HEK293T (cell line): Measurements from ENCODE around the gene ZNF285.
A peak's percentile ranks its signal among the peaks of the same experiment; 100 is the strongest.

Experiments
- CTCF ChIA-PET: fragments of 350-600 bp; formaldehyde crosslinking; extraction: SDS; loops from one replicate; lab custom pipeline; 2021; ENCODE audit warnings: antibody characterized with exemption, inconsistent platforms; lab: Yijun Ruan, JAX
- POLR2A ChIA-PET: fragments of 350-600 bp; formaldehyde crosslinking; extraction: SDS; loops from one replicate; lab custom pipeline; 2020; ENCODE audit warnings: antibody characterized with exemption, inconsistent platforms; lab: Yijun Ruan, JAX
- DNase-seq: peaks from one replicate; pipeline ENCODE4 v3.0.0; 2012; ENCODE audit warnings: mixed read lengths; ENCODE audit errors: extremely low spot score
- ARNT ChIP-seq: fragments of 450-650 bp; IDR thresholded peaks from 2 replicates; pipeline ENCODE4 v1.6.1; 2017; ENCODE audit warnings: mild to moderate bottlenecking
- BHLHE40 ChIP-seq: fragments of 450-650 bp; IDR thresholded peaks from 2 replicates; pipeline ENCODE4 v1.6.1; 2016; ENCODE audit warnings: mild to moderate bottlenecking, moderate library complexity, borderline replicate concordance
- CTBP1 ChIP-seq: fragments of 450-650 bp; IDR thresholded peaks from 2 replicates; pipeline ENCODE4 v1.6.1; 2016; ENCODE audit warnings: borderline replicate concordance
- ELF4 ChIP-seq: fragments of 450-650 bp; IDR thresholded peaks from 2 replicates; pipeline ENCODE4 v1.6.1; 2017; ENCODE audit warnings: antibody characterized with exemption
- FOXA1 ChIP-seq: fragments of 450-650 bp; IDR thresholded peaks from 2 replicates; pipeline ENCODE4 v1.6.1; 2016; ENCODE audit warnings: mild to moderate bottlenecking
- FOXK2 ChIP-seq: fragments of 450-650 bp; IDR thresholded peaks from 2 replicates; pipeline ENCODE4 v1.6.1; 2016; ENCODE audit warnings: mild to moderate bottlenecking
- FOXM1 ChIP-seq: fragments of 450-650 bp; IDR thresholded peaks from 2 replicates; pipeline ENCODE4 v1.6.1; 2017; ENCODE audit warnings: mild to moderate bottlenecking, borderline replicate concordance
- HDGF ChIP-seq: fragments of 450-650 bp; IDR thresholded peaks from 2 replicates; pipeline ENCODE4 v1.6.1; 2017; ENCODE audit warnings: antibody characterized with exemption, borderline replicate concordance
- L3MBTL2 ChIP-seq: fragments of 450-650 bp; conservative IDR thresholded peaks from 2 replicates; pipeline ENCODE4 v1.6.1; 2016; ENCODE audit warnings: mild to moderate bottlenecking
- LEF1 ChIP-seq: fragments of 450-650 bp; IDR thresholded peaks from 2 replicates; pipeline ENCODE4 v1.6.1; 2017; ENCODE audit warnings: mild to moderate bottlenecking, borderline replicate concordance
- NFRKB ChIP-seq: fragments of 450-650 bp; IDR thresholded peaks from 2 replicates; pipeline ENCODE4 v1.6.1; 2016; ENCODE audit warnings: mild to moderate bottlenecking, moderate library complexity
- SP1 ChIP-seq: fragments of 450-650 bp; IDR thresholded peaks from 2 replicates; pipeline ENCODE4 v1.6.1; 2017
- SUZ12 ChIP-seq: fragments of 450-650 bp; IDR thresholded peaks from 2 replicates; pipeline ENCODE4 v1.6.1; 2016; ENCODE audit warnings: mild to moderate bottlenecking
- TARDBP ChIP-seq: fragments of 450-650 bp; IDR thresholded peaks from 2 replicates; pipeline ENCODE4 v1.6.1; 2016
- ZNF384 ChIP-seq: fragments of 450-650 bp; IDR thresholded peaks from 2 replicates; pipeline ENCODE4 v1.6.1; 2016
- TF ChIP-seq, protein P1 (sequence below): fragments of 450-650 bp; IDR thresholded peaks from 2 replicates; pipeline ENCODE4 v1.6.1; 2016

The ZNF285 gene

DNA sequence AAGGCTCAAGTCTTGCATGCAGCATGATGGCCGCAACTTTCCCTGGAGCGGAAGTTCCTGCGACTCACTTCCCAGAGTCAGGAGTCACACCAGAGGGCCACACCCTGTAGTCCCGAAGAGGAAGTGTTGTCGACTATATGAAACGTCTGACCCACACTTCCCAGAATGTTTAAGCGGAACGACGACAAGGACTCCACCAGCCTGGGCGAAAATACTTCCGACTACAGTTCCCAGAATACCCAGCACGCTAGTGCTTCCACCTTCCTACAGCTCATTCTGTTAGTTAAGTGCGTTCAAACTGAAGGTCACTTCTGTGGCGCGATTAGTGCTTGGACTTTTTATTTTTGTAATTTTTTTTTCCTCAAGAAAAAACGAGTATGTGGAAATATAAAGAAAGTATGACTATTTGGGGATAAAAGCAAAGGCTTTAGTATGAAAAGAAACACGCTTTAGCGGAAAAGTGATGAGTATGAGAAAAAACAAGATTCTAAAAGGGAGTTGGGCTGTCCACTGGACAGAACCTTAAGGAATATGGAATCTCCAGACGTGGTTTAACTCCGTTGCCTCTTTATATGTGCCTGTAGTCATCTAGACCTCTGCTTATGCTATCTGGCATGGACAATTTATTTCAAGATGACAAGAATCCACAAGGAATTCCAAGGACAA lies 29.5 kb downstream of the ZNF285 start:
- TF ChIP-seq SUZ12, result no peak
- POLR2A ChIA-PET, result no interaction called here
- CTCF ChIA-PET, result no interaction called here
- DNase-seq, result no peak

DNA sequence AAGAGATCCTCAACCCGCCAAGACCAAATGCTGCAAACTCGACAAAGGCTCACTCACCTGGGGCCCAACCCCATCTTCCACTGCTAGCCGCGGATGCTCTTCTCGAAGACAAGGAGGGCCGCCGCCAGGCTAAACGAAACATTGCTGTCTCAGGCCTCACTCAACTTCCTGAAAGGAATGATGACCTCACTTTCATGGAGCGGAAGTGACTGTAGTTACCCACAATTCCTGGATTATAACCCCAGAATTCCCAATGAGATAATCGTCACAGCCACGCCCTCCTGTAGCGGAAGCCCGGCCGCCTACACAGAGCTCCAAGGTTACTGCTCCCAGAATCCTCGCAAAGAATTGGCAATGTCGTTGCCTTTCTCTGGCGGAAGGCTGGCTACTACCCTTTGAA lies 34.4 kb downstream of the ZNF285 start:
- CTCF ChIA-PET, result no interaction called here

GRCh38 chr19:44356383-44357111 lies 44.9 kb downstream of the ZNF285 start, which contains the start of gene ZNF112:
Gene ZNF112 (minus strand): TSS chr19:44356680. CDS start chr19:44340539, 16,141 bp downstream.
- DNase-seq, result peak; percentile 73
- POLR2A ChIA-PET, result interaction anchor here (0.7 to 1.3 kb wide), 3 partner anchors 10 to 405 kb away, joined by 3 read pairs; partner anchors contain the start of gene ZNF221
- TF ChIP-seq ZNF384 (no peak), CTBP1 (no peak), L3MBTL2 (0 out of 2 replicates have a peak, but pooled peaks have one; percentile 6), ELF4 (peak; percentile 44; the same call in 1 of the 2 replicates)
- CTCF ChIA-PET, result interaction anchor here (0.5 kb wide), 1 partner anchor 84 kb away, joined by 3 read pairs; no protein-coding TSS in a partner anchor

More for the DNA sequence above, 34.4 kb downstream of the ZNF285 start:
- DNase-seq, result no peak
- POLR2A ChIA-PET, result no interaction called here
- TF ChIP-seq TARDBP (no peak), ZNF384 (no peak), CTBP1 (no peak), L3MBTL2 (no peak), BHLHE40 (no peak), FOXA1 (no peak), NFRKB (no peak), HDGF (no peak), ELF4 (no peak), SP1 (no peak), LEF1 (no peak), SUZ12 (no peak), FOXK2 (no peak), FOXM1 (no peak), ARNT (no peak)
- TF ChIP-seq, protein P1, sequence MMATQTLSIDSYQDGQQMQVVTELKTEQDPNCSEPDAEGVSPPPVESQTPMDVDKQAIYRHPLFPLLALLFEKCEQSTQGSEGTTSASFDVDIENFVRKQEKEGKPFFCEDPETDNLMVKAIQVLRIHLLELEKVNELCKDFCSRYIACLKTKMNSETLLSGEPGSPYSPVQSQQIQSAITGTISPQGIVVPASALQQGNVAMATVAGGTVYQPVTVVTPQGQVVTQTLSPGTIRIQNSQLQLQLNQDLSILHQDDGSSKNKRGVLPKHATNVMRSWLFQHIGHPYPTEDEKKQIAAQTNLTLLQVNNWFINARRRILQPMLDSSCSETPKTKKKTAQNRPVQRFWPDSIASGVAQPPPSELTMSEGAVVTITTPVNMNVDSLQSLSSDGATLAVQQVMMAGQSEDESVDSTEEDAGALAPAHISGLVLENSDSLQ, result no peak

DNA sequence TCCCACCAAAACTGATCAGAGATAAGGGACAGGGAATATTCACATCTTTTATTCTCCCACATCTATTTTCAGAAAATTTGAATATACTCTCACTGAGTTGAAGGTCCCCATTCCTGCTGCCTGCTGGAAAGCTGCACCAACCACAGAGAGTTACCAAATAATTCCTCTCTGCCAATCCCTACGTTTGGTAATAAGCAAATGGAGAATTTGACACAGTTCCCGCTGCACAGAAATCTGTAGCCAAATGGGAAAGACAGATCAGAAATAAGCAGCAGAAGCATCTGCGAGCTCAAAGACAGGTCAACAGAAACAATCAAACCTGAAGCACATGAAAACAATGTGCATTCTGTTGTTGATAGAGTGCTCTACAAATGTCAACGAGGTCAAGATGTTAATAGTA lies 54.9 kb downstream of the ZNF285 start:
- TF ChIP-seq, protein P1, result no peak
- TF ChIP-seq SUZ12, result no peak
- TF ChIP-seq ELF4, result no peak
- no peak for TF ChIP-seq HDGF
- TF ChIP-seq FOXK2, result no peak
- TF ChIP-seq TARDBP, result no peak
- TF ChIP-seq FOXM1, result no peak
- no peak for TF ChIP-seq LEF1
- no peak for TF ChIP-seq NFRKB
- no peak for TF ChIP-seq SP1
- no peak for TF ChIP-seq BHLHE40
- no peak for TF ChIP-seq L3MBTL2
- CTCF ChIA-PET, result no interaction called here
- POLR2A ChIA-PET, result interaction anchor here (0.6 kb wide), 1 partner anchor 10 kb away, joined by 3 read pairs; the partner anchor contains the start of gene ZNF112
- DNase-seq, result no peak

DNA sequence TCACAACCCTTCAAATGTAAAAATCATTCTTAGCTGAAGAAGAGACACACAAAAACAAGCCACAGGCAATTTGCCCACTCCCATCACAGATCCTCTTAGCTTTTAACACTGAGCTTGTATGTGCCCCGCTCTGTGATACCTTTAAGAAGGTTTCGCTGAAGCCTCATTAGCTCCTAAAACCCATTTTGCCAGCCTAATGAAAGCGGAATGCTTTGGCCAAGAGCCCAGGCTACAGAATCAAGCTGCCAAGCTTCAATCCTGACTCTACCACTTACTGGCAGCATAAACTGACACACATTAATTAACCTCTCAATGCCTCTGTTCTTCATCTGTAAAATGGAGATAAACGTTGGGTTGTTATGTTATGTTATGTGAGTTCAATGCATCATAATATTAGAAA lies 55.4 kb downstream of the ZNF285 start:
- CTCF ChIA-PET, result no interaction called here
- POLR2A ChIA-PET, result no interaction called here
- no peak for TF ChIP-seq LEF1
- TF ChIP-seq ELF4, result no peak
- TF ChIP-seq FOXK2, result no peak
- TF ChIP-seq, protein P1, result no peak
- no peak for TF ChIP-seq TARDBP
- DNase-seq, result no peak

DNA sequence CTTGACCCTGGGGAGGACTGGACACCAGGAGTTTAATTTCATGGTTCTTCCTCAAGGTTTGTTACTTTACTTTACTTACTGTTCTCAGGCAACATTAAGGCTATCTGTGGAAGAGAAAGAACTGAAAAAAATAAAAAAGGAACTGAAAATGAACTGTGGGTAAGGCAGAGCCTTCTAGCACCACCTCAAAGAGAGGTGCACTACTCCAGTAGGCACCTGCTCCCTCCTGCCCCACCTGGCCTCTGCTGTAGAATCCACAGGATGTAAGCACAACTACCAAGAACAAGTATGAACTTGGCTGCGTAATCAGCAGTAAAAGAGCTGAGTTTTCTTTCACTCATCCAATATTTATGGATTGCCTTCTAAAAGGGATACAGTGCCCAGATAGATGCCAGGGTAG lies 57.2 kb downstream of the ZNF285 start:
- no peak for TF ChIP-seq BHLHE40
- TF ChIP-seq NFRKB, result no peak
- TF ChIP-seq ZNF384, result no peak
- no peak for TF ChIP-seq ELF4
- no peak for TF ChIP-seq SUZ12
- no peak for TF ChIP-seq SP1
- TF ChIP-seq FOXA1, result no peak
- no peak for TF ChIP-seq LEF1
- no peak for TF ChIP-seq CTBP1
- no peak for TF ChIP-seq ARNT
- TF ChIP-seq FOXM1, result no peak
- TF ChIP-seq, protein P1, result no peak
- TF ChIP-seq FOXK2, result no peak
- TF ChIP-seq HDGF, result no peak
- no peak for TF ChIP-seq L3MBTL2
- TF ChIP-seq TARDBP, result no peak
- ChIA-PET POLR2A (no interaction called here), CTCF (no interaction called here)
- DNase-seq, result no peak
